HCT116 (cell line): ENCODE results near the gene PLCB1. TPM values are rescaled to one million over a fixed set of nuclear protein-coding genes. Genes with fewer than 3 reads are reported as not detected.

Experiments used
- ATAC-seq: fragments of 200-7000 bp; cut with Tn5 transposase; 2 replicates; pipeline ENCODE4 v1.9.1; 2020; ENCODE audit warnings: mild to moderate bottlenecking, moderate library complexity
- BruUV-seq: library from RNA; stranded (reverse); fragments of 400-500 nt; replicated peaks from 2 replicates; lab custom pipeline; 2021; lab: Mats Ljungman, UMichigan
- CTCF ChIA-PET: fragments of 300-600 bp; sonication (Branson Sonifier 250); formaldehyde crosslinking; loops from one replicate; lab custom pipeline; 2021; ENCODE audit warnings: antibody characterized with exemption; lab: Charles Lee
- POLR2A ChIA-PET: fragments of 300-600, 350-600 bp; sonication (Branson Sonifier 250); formaldehyde crosslinking; loops from one replicate; lab custom pipeline; 2021; ENCODE audit warnings: antibody characterized with exemption; lab: Charles Lee
- RAD21 ChIA-PET, 2 experiments: fragments of 300-600 bp; sonication (Branson Sonifier 250); formaldehyde crosslinking; loops; one replicate each; lab custom pipeline; 2023; ENCODE audit warnings: low total read pairs in 2 of 2; ENCODE audit not compliant: uncharacterized antibody in 2 of 2, unreplicated experiment in 2 of 2, low non-redundant PET in 1 of 2; lab: Charles Lee
- DNase-seq: peaks from one replicate; pipeline ENCODE4 v3.0.0-alpha.2; 2010; ENCODE audit warnings: low read depth, low spot score
- H2AFZ ChIP-seq: fragments of 200-600 bp; shearing (Covaris generic), sonication (generic); 2 replicates; pipeline ENCODE4 v1.6.1; 2017; ENCODE audit warnings: low read depth, mixed run types, mixed read lengths, antibody characterized with exemption, low read length; ENCODE audit not compliant: poor library complexity, severe bottlenecking
- H3K27ac ChIP-seq: 2 replicates; pipeline ENCODE4 v1.5.1; 2012; ENCODE audit warnings: low read depth, low read length
- H3K27me3 ChIP-seq: fragments of 200-600 bp; sonication (generic); 2 replicates; pipeline ENCODE4 v1.6.1; 2016; ENCODE audit warnings: mixed run types, low read length, mixed read lengths; ENCODE audit not compliant: insufficient read depth
- H3K36me3 ChIP-seq, 2 experiments: fragments of 200-500 bp in 1 of 2; fragments of 200-600 bp in 1 of 2; sonication (Bioruptor generic) in 1 of 2; sonication (generic) in 1 of 2; 2 replicates each; pipeline versions ENCODE4 v1.5.1 to v1.6.1; 2014 to 2016; ENCODE audit warnings: low read length in 2 of 2, inconsistent platforms in 1 of 2, mixed read lengths in 1 of 2, mixed run types in 1 of 2; ENCODE audit not compliant: insufficient read depth in 2 of 2, control insufficient read depth in 1 of 2
- H3K4me1 ChIP-seq, 2 experiments: fragments of 200-600 bp in 1 of 2; sonication (generic) in 1 of 2; 2 replicates each; pipeline versions ENCODE4 v1.5.1 to v1.6.1; 2012 to 2017; ENCODE audit warnings: low read length in 2 of 2, inconsistent platforms in 1 of 2, mild to moderate bottlenecking in 1 of 2, mixed read lengths in 1 of 2, mixed run types in 1 of 2, moderate library complexity in 1 of 2; ENCODE audit not compliant: insufficient read depth in 2 of 2, control insufficient read depth in 1 of 2
- H3K4me2 ChIP-seq: fragments of 200-600 bp; sonication (generic); 2 replicates; pipeline ENCODE4 v1.6.1; 2017; ENCODE audit warnings: mixed run types, low read length, mixed read lengths
- H3K4me3 ChIP-seq, 2 experiments: fragments of 200-600 bp in 1 of 2; sonication (generic) in 1 of 2; replicated peaks in 1 of 2; 2 replicates each; pipeline ENCODE4 v1.5.1; 2011 to 2016; ENCODE audit warnings: low read length in 2 of 2, control low read depth in 1 of 2, low read depth in 1 of 2, mild to moderate bottlenecking in 1 of 2, mixed read lengths in 1 of 2, mixed run types in 1 of 2
- H3K79me2 ChIP-seq: fragments of 200-600 bp; sonication (generic); 2 replicates; pipeline ENCODE4 v1.6.1; 2017; ENCODE audit warnings: mild to moderate bottlenecking, mixed run types, low read length, moderate library complexity, mixed read lengths; ENCODE audit not compliant: insufficient read depth
- H3K9ac ChIP-seq: fragments of 200-600 bp; sonication (generic); 2 replicates; pipeline ENCODE4 v1.6.1; 2016; ENCODE audit warnings: low read length, mixed read lengths
- H3K9me2 ChIP-seq: fragments of 200-600 bp; sonication (generic), shearing (Covaris generic); 2 replicates; pipeline ENCODE4 v1.6.1; 2017; ENCODE audit warnings: mixed run types, mild to moderate bottlenecking, moderate library complexity; ENCODE audit not compliant: insufficient read depth
- H3K9me3 ChIP-seq, 2 experiments: fragments of 200-500 bp in 1 of 2; fragments of 200-600 bp in 1 of 2; sonication (Bioruptor generic) in 1 of 2; sonication (generic) in 1 of 2; 2 replicates each; pipeline ENCODE4 v1.6.1; 2014 to 2017; ENCODE audit warnings: low read length in 2 of 2, mixed read lengths in 2 of 2, inconsistent platforms in 1 of 2, low read depth in 1 of 2, mild to moderate bottlenecking in 1 of 2, mixed run types in 1 of 2, moderate library complexity in 1 of 2; ENCODE audit not compliant: control insufficient read depth in 1 of 2, insufficient read depth in 1 of 2
- H4K20me1 ChIP-seq: fragments of 200-600 bp; sonication (generic), shearing (Covaris generic); 2 replicates; pipeline ENCODE4 v1.6.1; 2017; ENCODE audit warnings: mixed run types, mild to moderate bottlenecking, moderate library complexity; ENCODE audit not compliant: insufficient read depth
- ATF3 ChIP-seq: IDR thresholded peaks from 2 replicates; pipeline ENCODE4 v1.6.1; 2012
- CBX3 ChIP-seq: IDR thresholded peaks from 2 replicates; pipeline ENCODE4 v1.6.1; 2012; ENCODE audit warnings: low read depth
- CEBPB ChIP-seq: IDR thresholded peaks from 2 replicates; pipeline ENCODE4 v1.6.1; 2012; ENCODE audit warnings: low read depth
- EGR1 ChIP-seq: IDR thresholded peaks from 2 replicates; pipeline ENCODE4 v1.6.1; 2012; ENCODE audit warnings: low read depth
- ELF1 ChIP-seq: IDR thresholded peaks from 2 replicates; pipeline ENCODE4 v1.6.1; 2012; ENCODE audit warnings: low read depth, borderline replicate concordance
- EZH2phosphoT487 ChIP-seq: fragments of 200-600 bp; IDR thresholded peaks from 2 replicates; pipeline ENCODE4 v1.6.1; 2018; ENCODE audit warnings: antibody characterized with exemption, borderline replicate concordance
- FOSL1 ChIP-seq: IDR thresholded peaks from 2 replicates; pipeline ENCODE4 v1.6.1; 2012; ENCODE audit warnings: low read depth
- POLR2A ChIP-seq: IDR thresholded peaks from 2 replicates; pipeline ENCODE4 v1.7.0; 2011; ENCODE audit warnings: borderline replicate concordance; ENCODE audit not compliant: insufficient read depth, insufficient read length; ENCODE audit errors: extremely low read depth
- RAD21 ChIP-seq: IDR thresholded peaks from 2 replicates; pipeline ENCODE4 v1.6.1; 2012; ENCODE audit warnings: low read depth, mild to moderate bottlenecking
- REST ChIP-seq: IDR thresholded peaks from 2 replicates; pipeline ENCODE4 v1.6.1; 2012; ENCODE audit warnings: low read depth
- SIN3A ChIP-seq: IDR thresholded peaks from 2 replicates; pipeline ENCODE4 v1.6.1; 2012; ENCODE audit warnings: low read depth
- SP1 ChIP-seq: IDR thresholded peaks from 2 replicates; pipeline ENCODE4 v1.6.1; 2012; ENCODE audit warnings: low read depth
- SRF ChIP-seq: IDR thresholded peaks from 2 replicates; pipeline ENCODE4 v1.6.1; 2012; ENCODE audit warnings: low read depth
- YY1 ChIP-seq: IDR thresholded peaks from 2 replicates; pipeline ENCODE4 v1.6.1; 2011; ENCODE audit warnings: low read length, low read depth, moderate library complexity, mild to moderate bottlenecking; ENCODE audit not compliant: insufficient replicate concordance; ENCODE audit errors: extremely low read depth
- ZBTB33 ChIP-seq: IDR thresholded peaks from 2 replicates; pipeline ENCODE4 v1.6.1; 2011; ENCODE audit warnings: mild to moderate bottlenecking, low read length, moderate library complexity; ENCODE audit not compliant: insufficient replicate concordance; ENCODE audit errors: extremely low read depth
- ZFX ChIP-seq: fragments of 450-650 bp; IDR thresholded peaks from 2 replicates; pipeline ENCODE4 v1.6.1; 2017
- ZNF274 ChIP-seq: fragments of 200-500 bp; sonication (Bioruptor generic); IDR thresholded peaks from 2 replicates; pipeline ENCODE4 v1.6.1; 2014; ENCODE audit warnings: mild to moderate bottlenecking, low read depth, low read length, inconsistent platforms
- intact Hi-C: fragments of 100-400 bp; cut with micrococcal nuclease; formaldehyde crosslinking; loops from 2 replicates; pipeline ENCODE4 v1.10.0; 2022
- total RNA-seq: library from RNA; stranded (reverse); gene quantifications from one replicate; pipeline ENCODE4 v1.2.1, GENCODE V29; 2021; ENCODE audit not compliant: unreplicated experiment

PLCB1 gene
- total RNA-seq, 1 experiment from 2014 or later, result 15.8 TPM

GRCh38 chr20:8505476-8506200, 373.6 kb downstream of the PLCB1 start:
- TF ChIP-seq POLR2A, result no peak
- TF ChIP-seq ZBTB33, result no peak
- TF ChIP-seq SIN3A, result no peak
- TF ChIP-seq SRF, result no peak
- no peak for TF ChIP-seq YY1
- H3K9me2 ChIP-seq, result no peaks in the 10 kb centered on the region
- no peak overlapping the region for H2AFZ ChIP-seq
- ChIA-PET CTCF (no interaction called here), POLR2A (no interaction called here), RAD21 (no interaction called here)
- H3K27me3 ChIP-seq, result no peaks in the 10 kb centered on the region
- H3K4me3 ChIP-seq, result no peak overlapping the region
- DNase-seq (no peak), ATAC-seq (no peak)
- H3K36me3 ChIP-seq, result no peaks in the 10 kb centered on the region
- BruUV-seq, result no TSS peak
- intact Hi-C loops, result no loop called here
- H3K4me2 ChIP-seq, result no peak overlapping the region
- no peak overlapping the region for H3K9ac ChIP-seq
- no peaks in the 10 kb centered on the region for H3K79me2 ChIP-seq
- no peak overlapping the region for H3K27ac ChIP-seq
- H4K20me1 ChIP-seq, result no peaks in the 10 kb centered on the region; the same call in 1 of the 2 replicates
- no peaks in the 10 kb centered on the region for H3K9me3 ChIP-seq
- H3K4me1 ChIP-seq, result no peaks in the 10 kb centered on the region

- no TSS peak for BruUV-seq
- no peaks in the 10 kb centered on the region for H3K36me3 ChIP-seq
- H3K9ac ChIP-seq, result no peak overlapping the region
- H3K27me3 ChIP-seq, result no peaks in the 10 kb centered on the region
- ChIA-PET CTCF (no interaction called here), POLR2A (no interaction called here), RAD21 (no interaction called here)
- H3K27ac ChIP-seq, result no peak overlapping the region
- no peak overlapping the region for H3K4me3 ChIP-seq
- DNase-seq (no peak), ATAC-seq (no peak)
- H3K4me1 ChIP-seq, result no peaks in the 10 kb centered on the region
- no peak overlapping the region for H3K4me2 ChIP-seq
- intact Hi-C loops, result no loop called here
- no peak overlapping the region for H2AFZ ChIP-seq
- H3K9me2 ChIP-seq, result no peaks in the 10 kb centered on the region
- H3K79me2 ChIP-seq, result no peaks in the 10 kb centered on the region
- no peaks in the 10 kb centered on the region for H4K20me1 ChIP-seq
- H3K9me3 ChIP-seq, result no peaks in the 10 kb centered on the region
- TF ChIP-seq CEBPB, result no peak
- no peak for TF ChIP-seq SRF
- no peak for TF ChIP-seq CBX3
- TF ChIP-seq ATF3, result no peak
- no peak for TF ChIP-seq ELF1
- TF ChIP-seq FOSL1, result no peak
- no peak for TF ChIP-seq ZNF274
- TF ChIP-seq EZH2phosphoT487, result no peak
- no peak for TF ChIP-seq REST
- no peak for TF ChIP-seq RAD21
- no peak for TF ChIP-seq EGR1
- no peak for TF ChIP-seq YY1
- no peak for TF ChIP-seq ZFX
- TF ChIP-seq SP1, result no peak
Observed at GRCh38 chr20:8507231-8507630, 375.2 kb downstream of the PLCB1 start.
